Transverse colon (tissue), 4 donors: ENCODE data around the gene BCL2L1. TPM values are rescaled to one million over a fixed set of nuclear protein-coding genes. Genes with fewer than 3 reads are reported as not detected.
"Not testable (repeated sequence)": the region's sequence is repeated elsewhere in the genome, so short reads cannot be mapped to it uniquely, and the experiment has no call there.

Experiments used
- DNase-seq: peaks from one replicate; pipeline ENCODE4 v3.0.0-alpha.2; 2019
- H3K27ac ChIP-seq, 4 donors: fragments of 200-600 bp; sonication (generic); 2 replicates each; pipeline ENCODE4 v1.5.1; 2016 to 2018; ENCODE audit warnings: inconsistent platforms in 4 of 4
- H3K27me3 ChIP-seq: fragments of 200-600 bp; sonication (generic); 2 replicates; pipeline ENCODE4 v1.5.1; 2017; ENCODE audit warnings: inconsistent platforms
- H3K36me3 ChIP-seq, 4 donors: fragments of 200-600 bp; sonication (generic); 2 replicates each; pipeline ENCODE4 v1.5.1; 2017 to 2019; ENCODE audit warnings: inconsistent platforms in 4 of 4
- H3K4me1 ChIP-seq, 4 donors: fragments of 200-600 bp; sonication (generic); 2 replicates each; pipeline ENCODE4 v1.5.1; 2017 to 2020; ENCODE audit warnings: inconsistent platforms in 4 of 4
- H3K4me3 ChIP-seq, 4 donors: fragments of 200-600 bp; sonication (generic); 1 replicate in 1 of 4; 2 replicates in 3 of 4; pipeline versions ENCODE4 v1.5.1 to v1.6.1; 2017 to 2019; ENCODE audit warnings: inconsistent platforms in 4 of 4
- H3K9me3 ChIP-seq, 2 donors: fragments of 200-600 bp; sonication (generic); 2 replicates each; pipeline ENCODE4 v1.5.1; 2017 to 2019; ENCODE audit warnings: inconsistent platforms in 2 of 2
- CTCF ChIP-seq, 5 experiments: fragments of 200-600 bp in 3 of 5; fragments of 450-650 bp in 2 of 5; sonication (generic) in 3 of 5; IDR thresholded peaks; 1 replicate in 2 of 5; 2 replicates in 3 of 5; pipeline ENCODE4 v1.5.1; 2016 to 2017; ENCODE audit warnings: antibody characterized with exemption in 5 of 5, inconsistent platforms in 3 of 5, mild to moderate bottlenecking in 2 of 5, moderate library complexity in 1 of 5
- EP300 ChIP-seq: sonication (generic); formaldehyde crosslinking; IDR thresholded peaks from one replicate; pipeline ENCODE4 v1.6.1; 2017; ENCODE audit warnings: antibody characterized with exemption, low read depth
- POLR2A ChIP-seq: fragments of 450-650 bp; IDR thresholded peaks from one replicate; pipeline ENCODE4 v1.6.1; 2016; ENCODE audit warnings: antibody characterized with exemption, mild to moderate bottlenecking, moderate library complexity
- POLR2AphosphoS5 ChIP-seq, 3 donors: sonication (generic); formaldehyde crosslinking; IDR thresholded peaks; one replicate each; pipeline ENCODE4 v1.6.1; 2016; ENCODE audit warnings: antibody characterized with exemption in 3 of 3
- WGBS, 2 donors: methylation state at CpG; one replicate each; pipeline ENCODE4 v1.1.5; 2018; ENCODE audit warnings: low coverage in 1 of 2; 5-methylcytosine and 5-hydroxymethylcytosine counted together
- in situ Hi-C, 4 donors: fragments of 200-750 bp; cut with MboI; loops; one replicate each; pipeline versions ENCODE4 v1.15.0 to v1.15.1; 2017; ENCODE audit warnings: low sequenced_read_pairs in 3 of 4, low pct_ligation_motif_present in 1 of 4, low pct_unique_long_range_greater_than_20kb in 1 of 4
- intact Hi-C: fragments of 100-400 bp; cut with DNase I; formaldehyde crosslinking; loops from one replicate; pipeline ENCODE4 v1.15.1; 2023; ENCODE audit warnings: low total_unique reads
- total RNA-seq, 4 donors: library from RNA; depleted of rRNA; stranded (reverse); fragments of >200 nt; gene quantifications; one replicate each; pipeline ENCODE4 v1.1.0, GENCODE V29; 2016

The BCL2L1 gene
- total RNA-seq, 4 donors from 2014 or later: 98.6 to 151 (median 107) TPM

- TF ChIP-seq POLR2A (no peak), CTCF (IDR thresholded peaks at IDR 0.05) (no peak), POLR2AphosphoS5 (IDR thresholded peaks at IDR 0.05) (no peak), EP300 (no peak)
- Histone ChIP-seq H3K27ac (peak overlapping the region in 3 of 4 donors; percentile 57 to 81 (median 70)), H3K4me1 (peaks cover 25 to 84% (median 38%) of the 10 kb centered on the region in 4 donors), H3K4me3 (no peak overlapping the region), H3K9me3 (no peaks in the 10 kb centered on the region), H3K27me3 (no peaks in the 10 kb centered on the region), H3K36me3 (no peaks in the 10 kb centered on the region)
- intact Hi-C loops (no loop called here), in situ Hi-C loops (no loop called here)
- DNase-seq: no peak
Measured at GRCh38 chr20:31673435-31673834, 49.2 kb downstream of the BCL2L1 start.

GRCh38 chr20:31671324-31671723 lies 51.3 kb downstream of the BCL2L1 start:
- TF ChIP-seq EP300: no peak
- no peak for TF ChIP-seq CTCF (IDR thresholded peaks at IDR 0.05)
- no peak for TF ChIP-seq POLR2AphosphoS5 (IDR thresholded peaks at IDR 0.05)
- no peak for TF ChIP-seq POLR2A
- 100% methylated on average over 2 of the region's 2 CpGs; no CpG with 5 or more reads in 1 of the 2 donors for WGBS, 2 donors
- peaks cover 41 to 91% (median 50%) of the 10 kb centered on the region in 4 donors for H3K4me1 ChIP-seq
- no peaks in the 10 kb centered on the region for H3K9me3 ChIP-seq
- no peak overlapping the region for H3K4me3 ChIP-seq
- intact Hi-C loops (no loop called here), in situ Hi-C loops (no loop called here)
- no peaks in the 10 kb centered on the region for H3K36me3 ChIP-seq
- peak overlapping the region; percentile 84 to 87 (median 86) for H3K27ac ChIP-seq
- no peaks in the 10 kb centered on the region for H3K27me3 ChIP-seq
- no peak for DNase-seq

- intact Hi-C loops (no loop called here), in situ Hi-C loops (no loop called here)
- WGBS, 2 donors: 18 to 36% methylated on average over 5 to 10 of the region's 10 CpGs
- Histone ChIP-seq H3K27me3 (no peaks in the 10 kb centered on the region), H3K36me3 (peaks cover 0 to 2% (median 0%) of the 10 kb centered on the region in 4 donors), H3K4me3 (no peak overlapping the region), H3K4me1 (peaks cover 44 to 91% (median 49%) of the 10 kb centered on the region in 4 donors), H3K9me3 (no peaks in the 10 kb centered on the region), H3K27ac (peak overlapping the region; percentile 84 to 87 (median 86))
- DNase-seq: peak; percentile 69
- TF ChIP-seq EP300: no peak
- peak; percentile 25 for TF ChIP-seq POLR2A
- TF ChIP-seq POLR2AphosphoS5 (IDR thresholded peaks at IDR 0.05): peak in 2 of 3 donors; percentile 22 to 38
Measured at GRCh38 chr20:31670371-31671228, 52.1 kb downstream of the BCL2L1 start.

- Histone ChIP-seq H3K4me1 (peaks cover 46 to 91% (median 51%) of the 10 kb centered on the region in 4 donors), H3K4me3 (no peak overlapping the region), H3K9me3 (no peaks in the 10 kb centered on the region), H3K27ac (peak overlapping the region; percentile 84 to 87 (median 86)), H3K27me3 (no peaks in the 10 kb centered on the region), H3K36me3 (peaks cover 0 to 7% (median 0%) of the 10 kb centered on the region in 4 donors)
- TF ChIP-seq EP300: no peak
- TF ChIP-seq CTCF (IDR thresholded peaks at IDR 0.05): no peak
- no peak for TF ChIP-seq POLR2A
- TF ChIP-seq POLR2AphosphoS5 (IDR thresholded peaks at IDR 0.05): no peak
- 49 to 58% methylated on average over 3 of the region's 3 CpGs for WGBS, 2 donors
- no peak for DNase-seq
- in situ Hi-C loops: no loop called here
- intact Hi-C loops: no loop called here
Measured at GRCh38 chr20:31669876-31670275, 52.8 kb downstream of the BCL2L1 start.

GRCh38 chr20:31668944-31669343 lies 53.7 kb downstream of the BCL2L1 start:
- DNase-seq, in situ Hi-C loops, H3K4me3 ChIP-seq, H3K36me3 ChIP-seq, H3K27me3 ChIP-seq, intact Hi-C loops, H3K9me3 ChIP-seq: not testable (repeated sequence)
- peak overlapping the region; percentile 84 to 87 (median 86) for H3K27ac ChIP-seq
- 98 to 100% methylated on average over 2 of the region's 2 CpGs for WGBS, 2 donors
- peaks cover 52 to 94% (median 60%) of the 10 kb centered on the region in 4 donors for H3K4me1 ChIP-seq
